ENCODE measurements around the gene SLC22A17.
"Not testable (repeated sequence)": the region's sequence is repeated elsewhere in the genome, so short reads cannot be mapped to it uniquely, and the experiment has no call there.

The SLC22A17 gene

DNA sequence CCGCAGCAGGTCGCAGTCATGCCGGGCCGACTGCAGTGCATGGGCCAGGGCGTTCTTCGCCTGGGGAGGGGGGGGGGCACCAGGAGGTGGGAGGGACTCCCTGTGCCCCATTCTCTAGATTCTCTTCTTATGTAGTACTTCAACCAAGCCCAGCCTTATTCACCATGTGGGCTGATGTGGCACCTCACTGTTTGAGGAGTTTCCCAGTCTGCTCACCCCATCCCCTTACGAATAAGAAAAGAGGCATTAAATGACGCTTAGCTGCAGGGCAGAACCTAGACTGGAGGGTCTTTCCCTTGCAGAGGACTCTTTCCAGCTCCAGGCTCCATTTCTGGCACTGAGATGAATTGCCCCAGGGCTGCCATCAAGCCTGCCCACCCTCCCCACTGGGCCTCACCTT lies 36.3 kb upstream of the SLC22A17 start:
- Histone ChIP-seq H3K79me2 (ENCODE audit: control insufficient read depth, low read length) (no peaks in the 10 kb centered on the region), H3K4me1 (ENCODE audit: control insufficient read depth, low read length) (no peaks in the 10 kb centered on the region), H3K4me3 (ENCODE audit: low read length) (no peak overlapping the region), H3K4me2 (ENCODE audit: low read length) (no peak overlapping the region), H3K27ac (ENCODE audit: low read depth, low read length) (no peak overlapping the region), H3K9me2 (replicated peaks; ENCODE audit: control insufficient read depth, low read length) (no peaks in the 10 kb centered on the region), H3K9me3 (ENCODE audit: control insufficient read depth, insufficient read depth, low read length) (no peaks in the 10 kb centered on the region), H3F3A (ENCODE audit: control insufficient read depth, insufficient read depth) (no peaks in the 10 kb centered on the region), H3K27me3 (ENCODE audit: control insufficient read depth, low read length) (no peaks in the 10 kb centered on the region), H4K20me1 (ENCODE audit: control insufficient read depth, insufficient read depth, low read depth, low read length) (no peaks in the 10 kb centered on the region), H3K36me3 (ENCODE audit: control insufficient read depth, low read length) (no peaks in the 10 kb centered on the region)
- TF ChIP-seq EZH2phosphoT487 (IDR thresholded peaks at IDR 0.05; ENCODE audit: borderline replicate concordance, low read length): no peak
- TF ChIP-seq, protein P1, sequence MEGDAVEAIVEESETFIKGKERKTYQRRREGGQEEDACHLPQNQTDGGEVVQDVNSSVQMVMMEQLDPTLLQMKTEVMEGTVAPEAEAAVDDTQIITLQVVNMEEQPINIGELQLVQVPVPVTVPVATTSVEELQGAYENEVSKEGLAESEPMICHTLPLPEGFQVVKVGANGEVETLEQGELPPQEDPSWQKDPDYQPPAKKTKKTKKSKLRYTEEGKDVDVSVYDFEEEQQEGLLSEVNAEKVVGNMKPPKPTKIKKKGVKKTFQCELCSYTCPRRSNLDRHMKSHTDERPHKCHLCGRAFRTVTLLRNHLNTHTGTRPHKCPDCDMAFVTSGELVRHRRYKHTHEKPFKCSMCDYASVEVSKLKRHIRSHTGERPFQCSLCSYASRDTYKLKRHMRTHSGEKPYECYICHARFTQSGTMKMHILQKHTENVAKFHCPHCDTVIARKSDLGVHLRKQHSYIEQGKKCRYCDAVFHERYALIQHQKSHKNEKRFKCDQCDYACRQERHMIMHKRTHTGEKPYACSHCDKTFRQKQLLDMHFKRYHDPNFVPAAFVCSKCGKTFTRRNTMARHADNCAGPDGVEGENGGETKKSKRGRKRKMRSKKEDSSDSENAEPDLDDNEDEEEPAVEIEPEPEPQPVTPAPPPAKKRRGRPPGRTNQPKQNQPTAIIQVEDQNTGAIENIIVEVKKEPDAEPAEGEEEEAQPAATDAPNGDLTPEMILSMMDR (IDR thresholded peaks at IDR 0.05; ENCODE audit: low read depth, low read length, poor library complexity, severe bottlenecking): no peak

DNA sequence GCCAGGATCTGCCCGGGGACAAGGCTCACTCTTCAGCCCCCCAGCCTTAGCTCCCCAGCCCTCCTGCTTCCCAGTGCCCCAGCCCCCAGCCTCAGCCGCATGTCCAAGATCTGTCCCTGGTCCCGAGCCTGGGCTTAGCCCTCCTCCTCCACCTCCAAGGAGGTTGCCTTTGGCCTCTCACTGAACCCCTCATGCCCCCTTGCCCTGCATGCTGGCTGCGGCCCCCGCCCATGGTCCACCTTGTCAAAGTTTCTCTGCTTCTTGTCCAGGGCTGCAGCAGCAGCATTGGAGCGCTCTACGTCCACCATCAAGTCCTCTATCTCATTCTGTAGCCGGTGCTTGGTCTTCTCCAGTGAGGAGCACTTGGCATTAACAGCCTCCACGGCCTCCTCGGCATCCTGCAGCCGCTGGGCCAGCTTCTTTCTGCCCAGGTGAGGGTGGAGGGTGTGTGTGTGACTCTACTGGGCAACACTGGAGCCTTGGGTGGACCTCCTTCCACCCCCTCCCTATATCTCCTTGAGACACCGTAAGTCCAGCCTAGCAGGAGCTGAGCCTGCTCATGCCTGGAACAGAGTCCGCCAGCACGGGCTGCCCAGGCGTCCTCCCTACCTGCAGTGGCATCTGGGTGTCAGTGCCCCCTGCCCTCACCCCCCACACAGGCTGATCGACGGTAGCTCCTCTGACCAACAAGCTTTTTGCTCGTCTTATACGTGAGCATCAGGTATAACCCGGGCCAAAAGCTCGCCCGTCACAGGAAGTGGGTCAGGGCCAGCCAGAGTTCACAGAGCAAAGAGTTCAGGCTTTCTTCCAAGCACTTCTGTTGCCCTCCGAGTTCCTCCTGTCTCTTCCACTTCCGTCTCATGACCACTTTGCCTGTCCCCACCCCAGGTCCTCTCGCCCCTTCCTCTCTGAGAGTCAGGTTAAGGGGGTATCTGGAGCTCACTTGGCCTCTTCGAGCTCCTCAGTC lies 35.5 kb upstream of the SLC22A17 start:
- Histone ChIP-seq H3K27ac (ENCODE audit: low read depth, low read length) (no peak overlapping the region), H3K9me3 (ENCODE audit: control insufficient read depth, insufficient read depth, low read length) (no peaks in the 10 kb centered on the region), H3F3A (ENCODE audit: control insufficient read depth, insufficient read depth) (no peaks in the 10 kb centered on the region), H3K4me1 (ENCODE audit: control insufficient read depth, low read length) (no peaks in the 10 kb centered on the region), H4K20me1 (ENCODE audit: control insufficient read depth, insufficient read depth, low read depth, low read length) (no peaks in the 10 kb centered on the region), H3K4me2 (ENCODE audit: low read length) (no peak overlapping the region), H3K4me3 (ENCODE audit: low read length) (no peak overlapping the region), H3K9me2 (replicated peaks; ENCODE audit: control insufficient read depth, low read length) (no peaks in the 10 kb centered on the region), H3K36me3 (ENCODE audit: control insufficient read depth, low read length) (no peaks in the 10 kb centered on the region), H3K27me3 (ENCODE audit: control insufficient read depth, low read length) (no peaks in the 10 kb centered on the region), H3K79me2 (ENCODE audit: control insufficient read depth, low read length) (no peaks in the 10 kb centered on the region)
- TF ChIP-seq, protein P1 (IDR thresholded peaks at IDR 0.05; ENCODE audit: low read depth, low read length, poor library complexity, severe bottlenecking): no peak
- no peak for TF ChIP-seq EZH2phosphoT487 (IDR thresholded peaks at IDR 0.05; ENCODE audit: borderline replicate concordance, low read length)

DNA sequence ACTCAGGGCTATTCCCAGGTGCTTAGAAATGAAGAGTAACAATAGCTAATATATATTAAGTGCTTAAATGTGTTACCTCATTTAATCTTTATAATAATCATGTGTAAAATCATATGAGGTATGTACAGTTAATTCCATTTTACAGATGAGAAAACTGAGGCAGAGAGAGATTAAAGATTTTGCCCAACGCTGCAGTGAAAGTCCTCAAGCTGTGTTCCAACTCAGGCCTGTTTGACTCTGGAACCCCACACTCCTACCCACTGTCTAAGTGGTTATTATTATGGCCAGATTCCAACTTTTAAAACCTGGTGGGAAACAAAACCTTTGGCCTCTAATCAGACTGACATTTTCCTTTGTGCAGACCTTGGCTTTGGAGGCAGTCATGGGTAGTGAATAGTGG lies 34.3 kb upstream of the SLC22A17 start:
- H3K4me1 ChIP-seq (ENCODE audit: control insufficient read depth, low read length): no peaks in the 10 kb centered on the region
- no peaks in the 10 kb centered on the region for H4K20me1 ChIP-seq (ENCODE audit: control insufficient read depth, insufficient read depth, low read depth, low read length)
- no peak for TF ChIP-seq EZH2phosphoT487 (IDR thresholded peaks at IDR 0.05; ENCODE audit: borderline replicate concordance, low read length)
- TF ChIP-seq, protein P1 (IDR thresholded peaks at IDR 0.05; ENCODE audit: low read depth, low read length, poor library complexity, severe bottlenecking): no peak
- no peaks in the 10 kb centered on the region for H3K27me3 ChIP-seq (ENCODE audit: control insufficient read depth, low read length)
- H3K27ac ChIP-seq (ENCODE audit: low read depth, low read length): no peak overlapping the region
- no peak overlapping the region for H3K4me3 ChIP-seq (ENCODE audit: low read length)
- no peaks in the 10 kb centered on the region for H3K79me2 ChIP-seq (ENCODE audit: control insufficient read depth, low read length)
- no peaks in the 10 kb centered on the region for H3K9me3 ChIP-seq (ENCODE audit: control insufficient read depth, insufficient read depth, low read length)
- no peak overlapping the region for H3K4me2 ChIP-seq (ENCODE audit: low read length)
- no peaks in the 10 kb centered on the region for H3F3A ChIP-seq (ENCODE audit: control insufficient read depth, insufficient read depth)
- H3K36me3 ChIP-seq (ENCODE audit: control insufficient read depth, low read length): no peaks in the 10 kb centered on the region
- no peaks in the 10 kb centered on the region for H3K9me2 ChIP-seq (replicated peaks; ENCODE audit: control insufficient read depth, low read length)

DNA sequence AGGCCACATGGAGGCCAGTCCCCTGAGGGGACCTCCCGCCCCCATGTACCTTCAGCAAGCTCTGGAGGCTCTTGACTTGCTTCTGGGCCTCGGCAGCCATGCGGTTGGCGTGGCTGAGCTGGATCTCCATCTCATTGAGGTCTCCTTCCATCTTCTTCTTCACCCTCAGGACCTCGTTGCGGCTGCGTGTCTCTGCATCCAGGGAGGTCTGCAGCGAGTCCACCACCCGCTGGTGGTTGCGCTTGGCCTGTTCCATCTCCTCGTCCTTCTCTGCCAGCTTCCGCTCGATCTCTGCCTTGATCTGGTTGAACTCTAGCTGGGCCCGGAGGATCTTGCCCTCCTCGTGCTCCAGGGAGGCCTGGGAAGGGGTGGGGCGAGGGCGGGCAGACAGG lies 33.6 kb upstream of the SLC22A17 start:
- not testable (repeated sequence) for H4K20me1 ChIP-seq (ENCODE audit: control insufficient read depth, insufficient read depth, low read depth, low read length); H3K4me1 ChIP-seq (ENCODE audit: control insufficient read depth, low read length); H3K9me3 ChIP-seq (ENCODE audit: control insufficient read depth, insufficient read depth, low read length); H3F3A ChIP-seq (ENCODE audit: control insufficient read depth, insufficient read depth); H3K27me3 ChIP-seq (ENCODE audit: control insufficient read depth, low read length); H3K9me2 ChIP-seq (replicated peaks; ENCODE audit: control insufficient read depth, low read length); H3K79me2 ChIP-seq (ENCODE audit: control insufficient read depth, low read length); H3K36me3 ChIP-seq (ENCODE audit: control insufficient read depth, low read length); H3K27ac ChIP-seq (ENCODE audit: low read depth, low read length); H3K4me2 ChIP-seq (ENCODE audit: low read length); H3K4me3 ChIP-seq (ENCODE audit: low read length)
